ENCODE results near the gene IGF2.
"Not testable (repeated sequence)": the region's sequence is repeated elsewhere in the genome, so short reads cannot be mapped to it uniquely, and the experiment has no call there.

The IGF2 gene

DNA sequence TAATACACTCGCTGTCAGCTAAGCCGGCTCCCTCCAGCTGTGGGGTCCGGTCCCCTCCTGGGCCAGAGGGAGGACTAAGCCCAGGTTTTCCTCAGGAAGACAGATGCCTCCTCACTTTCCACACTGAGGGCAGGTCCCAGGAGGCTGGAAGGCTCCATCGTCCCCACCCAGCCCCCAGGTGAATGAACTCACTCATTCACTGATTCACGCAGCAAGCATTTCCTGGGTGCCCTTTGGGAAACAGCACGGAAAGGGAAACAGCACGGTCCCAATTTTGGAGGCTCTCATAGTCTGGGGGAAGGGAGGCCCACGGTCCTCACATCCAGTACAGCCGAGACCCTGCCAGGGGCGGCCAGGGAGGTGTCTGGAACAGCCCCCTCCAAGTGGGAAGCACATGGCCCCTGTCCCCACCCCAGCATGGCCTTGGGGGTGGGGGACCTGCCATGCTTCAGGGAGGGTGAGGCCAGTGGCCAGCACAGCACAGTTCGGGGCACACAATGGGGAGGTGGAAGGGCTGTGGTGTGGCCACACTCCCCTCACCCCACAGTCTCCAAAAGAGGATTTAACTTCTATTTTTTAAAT, 41.7 kb upstream of the IGF2 start:
- TF ChIP-seq, protein P1, sequence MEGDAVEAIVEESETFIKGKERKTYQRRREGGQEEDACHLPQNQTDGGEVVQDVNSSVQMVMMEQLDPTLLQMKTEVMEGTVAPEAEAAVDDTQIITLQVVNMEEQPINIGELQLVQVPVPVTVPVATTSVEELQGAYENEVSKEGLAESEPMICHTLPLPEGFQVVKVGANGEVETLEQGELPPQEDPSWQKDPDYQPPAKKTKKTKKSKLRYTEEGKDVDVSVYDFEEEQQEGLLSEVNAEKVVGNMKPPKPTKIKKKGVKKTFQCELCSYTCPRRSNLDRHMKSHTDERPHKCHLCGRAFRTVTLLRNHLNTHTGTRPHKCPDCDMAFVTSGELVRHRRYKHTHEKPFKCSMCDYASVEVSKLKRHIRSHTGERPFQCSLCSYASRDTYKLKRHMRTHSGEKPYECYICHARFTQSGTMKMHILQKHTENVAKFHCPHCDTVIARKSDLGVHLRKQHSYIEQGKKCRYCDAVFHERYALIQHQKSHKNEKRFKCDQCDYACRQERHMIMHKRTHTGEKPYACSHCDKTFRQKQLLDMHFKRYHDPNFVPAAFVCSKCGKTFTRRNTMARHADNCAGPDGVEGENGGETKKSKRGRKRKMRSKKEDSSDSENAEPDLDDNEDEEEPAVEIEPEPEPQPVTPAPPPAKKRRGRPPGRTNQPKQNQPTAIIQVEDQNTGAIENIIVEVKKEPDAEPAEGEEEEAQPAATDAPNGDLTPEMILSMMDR (IDR thresholded peaks at IDR 0.05; ENCODE audit: extremely low read depth, missing control alignments), result no peak
- DNase-seq (ENCODE audit: low spot score), result no peak

DNA sequence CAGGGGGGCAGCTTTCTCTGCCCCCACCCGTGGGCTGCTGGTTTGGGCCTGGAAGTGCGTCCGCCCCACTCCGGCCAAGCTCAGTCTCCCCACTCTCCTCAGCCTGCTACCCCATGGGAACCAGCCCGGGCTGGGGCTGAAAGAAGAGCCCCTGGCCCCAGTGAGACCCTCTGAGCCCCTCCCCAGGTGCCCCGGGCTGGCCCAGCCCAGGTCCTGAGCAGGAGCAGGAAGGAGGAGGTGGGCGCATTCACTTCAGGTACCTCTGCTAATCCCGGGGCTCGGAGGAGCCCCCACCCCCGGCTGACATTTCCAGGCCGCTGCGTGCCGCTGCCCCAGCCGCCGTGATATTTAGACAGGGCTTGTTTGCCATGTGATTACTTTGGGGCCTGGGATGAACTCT, 41.2 kb upstream of the IGF2 start:
- no peak for DNase-seq (ENCODE audit: low spot score)
- TF ChIP-seq, protein P1 (IDR thresholded peaks at IDR 0.05; ENCODE audit: extremely low read depth, missing control alignments), result no peak

DNA sequence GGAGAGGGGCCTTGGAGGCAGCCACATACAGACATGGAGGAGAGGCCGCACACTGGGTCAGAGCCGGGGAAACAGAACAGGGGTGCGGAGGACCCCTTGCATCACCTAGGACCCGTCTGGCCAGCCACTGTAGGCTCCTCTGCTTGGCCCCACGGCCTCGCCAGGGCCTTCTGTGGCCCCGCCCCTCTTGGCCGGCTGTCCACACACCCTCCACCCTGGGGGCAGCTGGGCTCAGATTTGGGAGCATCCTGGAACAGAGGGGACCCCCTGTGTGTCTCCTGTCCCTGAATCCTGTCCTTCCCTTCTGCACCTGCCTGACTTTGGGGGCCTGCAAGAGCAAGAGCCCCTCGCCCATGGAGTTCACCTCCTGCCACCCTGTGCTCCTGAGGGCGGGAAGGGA, 40.3 kb upstream of the IGF2 start:
- TF ChIP-seq, protein P1 (IDR thresholded peaks at IDR 0.05; ENCODE audit: extremely low read depth, missing control alignments), result no peak
- DNase-seq (ENCODE audit: low spot score), result no peak

DNA sequence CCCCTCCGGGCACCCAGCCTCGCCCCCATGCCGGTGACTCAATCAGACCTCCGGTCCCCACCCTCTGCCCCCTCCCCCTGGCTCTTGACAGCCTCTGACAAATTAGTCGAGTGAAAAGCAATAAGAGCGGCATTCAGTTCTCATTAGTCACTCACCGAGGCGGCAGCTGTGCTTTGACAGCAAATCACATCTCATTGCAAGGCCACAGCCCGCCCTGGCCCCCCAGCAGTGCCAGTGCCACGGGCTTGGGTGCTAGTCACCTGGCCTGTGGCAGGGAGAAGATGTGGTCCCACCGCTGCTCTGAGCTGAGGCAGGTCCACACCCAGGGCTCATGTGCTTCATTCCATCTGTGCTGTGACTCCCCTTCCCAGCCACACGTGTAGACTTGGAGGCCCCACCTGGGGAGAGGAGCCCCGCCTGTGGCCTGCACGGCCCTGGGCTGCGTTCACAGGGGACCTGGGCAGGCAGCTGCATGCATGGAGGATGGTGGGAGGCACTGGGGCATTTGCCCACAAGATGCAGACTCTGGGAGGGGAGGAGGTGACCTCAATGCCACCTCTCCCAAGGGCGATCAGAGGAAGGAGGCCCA, 39.8 kb upstream of the IGF2 start:
- TF ChIP-seq, protein P1 (IDR thresholded peaks at IDR 0.05; ENCODE audit: extremely low read depth, missing control alignments), result no peak
- DNase-seq (ENCODE audit: low spot score), result no peak

DNA sequence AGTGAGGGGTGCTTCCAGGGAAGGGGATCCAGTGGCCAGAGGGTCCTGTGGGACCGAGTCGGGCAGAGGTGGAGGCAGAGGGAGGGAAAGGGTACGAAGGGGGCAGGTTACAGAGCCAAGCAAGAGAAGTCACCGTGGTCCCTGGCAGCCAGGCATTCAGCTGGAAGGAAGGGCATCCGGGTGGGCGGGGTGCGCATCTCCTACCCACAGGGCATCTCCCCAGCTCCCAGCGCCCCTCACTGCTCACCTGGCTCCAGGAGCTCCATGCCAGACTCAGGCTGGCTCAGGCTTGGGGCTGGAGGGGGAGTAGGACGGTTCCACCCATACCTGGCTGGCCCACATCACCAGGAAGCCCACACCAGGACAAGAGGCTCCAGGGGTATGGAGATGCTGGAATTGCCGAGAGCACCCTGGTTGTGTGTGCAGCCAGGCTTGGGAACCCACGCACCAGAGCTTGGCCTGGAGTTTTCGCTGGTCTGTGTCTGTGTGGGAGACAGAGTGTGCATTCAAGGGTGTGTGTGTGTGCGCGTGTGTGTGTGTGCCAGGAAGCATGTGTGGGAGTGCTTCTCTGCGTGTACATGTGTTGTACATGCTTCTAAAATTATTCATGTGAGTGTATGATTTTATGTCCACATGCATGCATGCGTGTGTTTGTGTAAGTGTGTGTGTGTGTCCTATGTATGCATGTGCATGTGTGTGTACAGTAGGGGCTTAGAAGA, 39.0 kb upstream of the IGF2 start:
- not testable (repeated sequence) for DNase-seq (ENCODE audit: low spot score)

DNA sequence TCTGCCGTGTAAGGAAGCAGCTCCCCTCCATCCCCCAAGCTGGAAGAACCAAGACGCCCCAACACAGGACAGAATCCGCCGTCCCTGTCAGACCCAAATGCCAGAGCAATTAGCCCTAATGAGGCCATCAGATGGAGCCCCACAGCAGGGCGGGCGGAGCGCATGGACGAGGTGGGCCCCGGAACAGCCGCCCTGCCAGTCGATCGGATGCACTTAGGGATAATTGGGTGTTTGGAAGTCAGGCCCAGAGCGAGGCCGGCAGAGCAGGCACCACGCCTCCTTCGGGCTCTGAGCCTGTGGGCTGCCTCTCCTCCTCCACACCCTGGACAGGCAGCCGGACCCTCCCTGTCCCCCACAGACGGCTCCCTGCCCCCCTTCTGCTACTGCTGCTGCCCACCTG, 37.9 kb upstream of the IGF2 start:
- TF ChIP-seq, protein P1 (IDR thresholded peaks at IDR 0.05; ENCODE audit: extremely low read depth, missing control alignments), result no peak

DNA sequence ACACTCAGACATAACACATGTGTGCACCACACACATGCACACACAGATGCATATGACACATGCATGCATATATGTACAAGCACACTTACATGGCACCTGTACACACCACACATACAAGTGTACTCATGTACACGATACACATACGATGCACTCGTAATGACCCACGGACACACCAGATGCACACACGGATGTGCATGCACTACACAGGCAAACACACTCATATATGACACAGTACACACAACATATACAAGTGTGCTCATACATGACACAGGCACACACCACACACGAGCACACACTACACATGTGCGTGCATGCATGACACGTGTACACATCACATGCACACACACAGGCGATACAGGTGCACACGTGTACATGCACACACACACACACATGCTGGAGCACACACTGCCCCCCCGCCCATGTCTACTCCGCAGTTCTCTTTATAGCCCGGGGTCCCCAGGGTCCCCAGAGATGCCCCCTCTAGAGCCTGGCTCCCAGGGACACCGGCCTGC, 37.3 kb upstream of the IGF2 start:
- no peak for DNase-seq (ENCODE audit: low spot score)
- TF ChIP-seq, protein P1 (IDR thresholded peaks at IDR 0.05; ENCODE audit: extremely low read depth, missing control alignments), result no peak

More for the DNA sequence above, 37.9 kb upstream of the IGF2 start:
- no peak for DNase-seq (ENCODE audit: low spot score)
